Measurements from ENCODE around the gene ECHDC3.

ECHDC3 gene

GRCh38 chr10:11782793-11783557, 40.8 kb downstream of the ECHDC3 start:
- no peak for DNase-seq (ENCODE audit: low read depth)

GRCh38 chr10:11783558-11783865, 41.3 kb downstream of the ECHDC3 start:
- DNase-seq (ENCODE audit: low read depth): no peak

GRCh38 chr10:11787374-11787773, 45.2 kb downstream of the ECHDC3 start:
- no peak for DNase-seq (ENCODE audit: low read depth)

GRCh38 chr10:11787846-11788245, 45.7 kb downstream of the ECHDC3 start:
- no peak for DNase-seq (ENCODE audit: low read depth)

GRCh38 chr10:11789306-11789705, 47.1 kb downstream of the ECHDC3 start:
- no peak for DNase-seq (ENCODE audit: low read depth)

GRCh38 chr10:11789956-11790355, 47.8 kb downstream of the ECHDC3 start:
- no peak for DNase-seq (ENCODE audit: low read depth)

GRCh38 chr10:11793762-11794479, 51.7 kb downstream of the ECHDC3 start:
- DNase-seq (ENCODE audit: low read depth): no peak

GRCh38 chr10:11794566-11794965, 52.4 kb downstream of the ECHDC3 start:
- no peak for DNase-seq (ENCODE audit: low read depth)

GRCh38 chr10:11795101-11795920, 53.1 kb downstream of the ECHDC3 start:
- no peak for DNase-seq (ENCODE audit: low read depth)

- DNase-seq (ENCODE audit: low read depth): no peak
Observed at GRCh38 chr10:11796474-11796873, 54.3 kb downstream of the ECHDC3 start.

- DNase-seq (ENCODE audit: low read depth): no peak
Observed at GRCh38 chr10:11797281-11797680, 55.1 kb downstream of the ECHDC3 start.

GRCh38 chr10:11797847-11798633, 55.9 kb downstream of the ECHDC3 start:
- no peak for DNase-seq (ENCODE audit: low read depth)

- no peak for DNase-seq (ENCODE audit: low read depth)
Observed at GRCh38 chr10:11798845-11799735, 56.9 kb downstream of the ECHDC3 start.

GRCh38 chr10:11799736-11800080, 57.5 kb downstream of the ECHDC3 start:
- no peak for DNase-seq (ENCODE audit: low read depth)

- no peak for DNase-seq (ENCODE audit: low read depth)
Observed at GRCh38 chr10:11804336-11804735, 62.2 kb downstream of the ECHDC3 start.

- no peak for DNase-seq (ENCODE audit: low read depth)
Observed at GRCh38 chr10:11805792-11806191, 63.6 kb downstream of the ECHDC3 start.

- DNase-seq (ENCODE audit: low read depth): no peak
Observed at GRCh38 chr10:11806706-11807105, 64.5 kb downstream of the ECHDC3 start.

GRCh38 chr10:11808808-11809207, 66.6 kb downstream of the ECHDC3 start:
- no peak for DNase-seq (ENCODE audit: low read depth)

GRCh38 chr10:11810313-11810766, 68.2 kb downstream of the ECHDC3 start:
- DNase-seq (ENCODE audit: low read depth): no peak

GRCh38 chr10:11810973-11811372, 68.8 kb downstream of the ECHDC3 start:
- DNase-seq (ENCODE audit: low read depth): no peak

- DNase-seq (ENCODE audit: low read depth): no peak
Observed at GRCh38 chr10:11813177-11813576, 71.0 kb downstream of the ECHDC3 start.

All from activated T-helper 1 cell treated with Interleukin-2 at 50 U/mL for 16 hours (primary cell).